ENCODE measurements around the gene PGA5.
"Not testable (repeated sequence)": the region's sequence is repeated elsewhere in the genome, so short reads cannot be mapped to it uniquely, and the experiment has no call there.

- TF ChIP-seq, protein P1, sequence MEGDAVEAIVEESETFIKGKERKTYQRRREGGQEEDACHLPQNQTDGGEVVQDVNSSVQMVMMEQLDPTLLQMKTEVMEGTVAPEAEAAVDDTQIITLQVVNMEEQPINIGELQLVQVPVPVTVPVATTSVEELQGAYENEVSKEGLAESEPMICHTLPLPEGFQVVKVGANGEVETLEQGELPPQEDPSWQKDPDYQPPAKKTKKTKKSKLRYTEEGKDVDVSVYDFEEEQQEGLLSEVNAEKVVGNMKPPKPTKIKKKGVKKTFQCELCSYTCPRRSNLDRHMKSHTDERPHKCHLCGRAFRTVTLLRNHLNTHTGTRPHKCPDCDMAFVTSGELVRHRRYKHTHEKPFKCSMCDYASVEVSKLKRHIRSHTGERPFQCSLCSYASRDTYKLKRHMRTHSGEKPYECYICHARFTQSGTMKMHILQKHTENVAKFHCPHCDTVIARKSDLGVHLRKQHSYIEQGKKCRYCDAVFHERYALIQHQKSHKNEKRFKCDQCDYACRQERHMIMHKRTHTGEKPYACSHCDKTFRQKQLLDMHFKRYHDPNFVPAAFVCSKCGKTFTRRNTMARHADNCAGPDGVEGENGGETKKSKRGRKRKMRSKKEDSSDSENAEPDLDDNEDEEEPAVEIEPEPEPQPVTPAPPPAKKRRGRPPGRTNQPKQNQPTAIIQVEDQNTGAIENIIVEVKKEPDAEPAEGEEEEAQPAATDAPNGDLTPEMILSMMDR (IDR thresholded peaks at IDR 0.05 in 8 of 11, conservative IDR thresholded peaks at IDR 0.05 in 3 of 11), result not testable (repeated sequence)
- TF ChIP-seq POLR2AphosphoS5 (IDR thresholded peaks at IDR 0.05), result not testable (repeated sequence)
Observed at GRCh38 chr11:61211327-61211952, 29.5 kb upstream of the PGA5 start.

Measured in spleen (tissue), 7 donors.